ENCODE data around the gene PPIF. TPM values are rescaled to one million over a fixed set of nuclear protein-coding genes. Genes with fewer than 3 reads are reported as not detected.

The PPIF gene
- total and polyA plus RNA-seq, 4 donors = 21.7 to 96.8 (median 39.9) TPM

- 92 to 93% methylated on average over 17 of the region's 17 CpGs for WGBS, 2 donors
- ATAC-seq (ENCODE audit: insufficient read depth, low FRiP score) (no peak), DNase-seq (no peak)
- no peak for TF ChIP-seq CTCF (IDR thresholded peaks at IDR 0.05; ENCODE audit: control extremely low read depth, extremely low read depth)
- H3K27ac ChIP-seq (ENCODE audit: low read depth in 1 of 2, low read length in 1 of 2) = no peak overlapping the region
- H3K9ac ChIP-seq (ENCODE audit: insufficient read depth in 1 of 2, low read length in 2 of 2) = no peak overlapping the region
- peaks cover 9 to 36% (median 18%) of the 10 kb centered on the region in 5 donors for H3K4me1 ChIP-seq (ENCODE audit: control insufficient read depth in 5 of 5, insufficient read depth in 5 of 5, low read length in 5 of 5)
- H3K27me3 ChIP-seq (ENCODE audit: control insufficient read depth in 3 of 3, insufficient read depth in 3 of 3, low read length in 2 of 3) = no peaks in the 10 kb centered on the region
- no peaks in the 10 kb centered on the region for H3K9me3 ChIP-seq (ENCODE audit: control insufficient read depth in 4 of 4, insufficient read depth in 3 of 4, low read length in 3 of 4)
- H3K4me3 ChIP-seq = no peak overlapping the region
- H3K36me3 ChIP-seq (ENCODE audit: control insufficient read depth in 4 of 4, insufficient read depth in 4 of 4, low read length in 4 of 4) = peaks cover 0 to 19% (median 13%) of the 10 kb centered on the region in 4 donors
Measured at GRCh38 chr10:79393924-79394610, 46.8 kb downstream of the PPIF start.

GRCh38 chr10:79394664-79395063, 47.4 kb downstream of the PPIF start:
- Histone ChIP-seq H3K9ac (ENCODE audit: insufficient read depth in 1 of 2, low read length in 2 of 2) (no peak overlapping the region), H3K4me3 (no peak overlapping the region), H3K36me3 (ENCODE audit: control insufficient read depth in 4 of 4, insufficient read depth in 4 of 4, low read length in 4 of 4) (peaks cover 0 to 19% (median 12%) of the 10 kb centered on the region in 4 donors), H3K4me1 (ENCODE audit: control insufficient read depth in 5 of 5, insufficient read depth in 5 of 5, low read length in 5 of 5) (peaks cover 14 to 42% (median 24%) of the 10 kb centered on the region in 5 donors), H3K9me3 (ENCODE audit: control insufficient read depth in 4 of 4, insufficient read depth in 3 of 4, low read length in 3 of 4) (no peaks in the 10 kb centered on the region), H3K27me3 (ENCODE audit: control insufficient read depth in 3 of 3, insufficient read depth in 3 of 3, low read length in 2 of 3) (no peaks in the 10 kb centered on the region), H3K27ac (ENCODE audit: low read depth in 1 of 2, low read length in 1 of 2) (no peak overlapping the region)
- TF ChIP-seq CTCF (IDR thresholded peaks at IDR 0.05; ENCODE audit: control extremely low read depth, extremely low read depth) = no peak
- DNase-seq = no peak
- WGBS, 2 donors = 79 to 95% methylated on average over 5 of the region's 5 CpGs
- no peak for ATAC-seq (ENCODE audit: insufficient read depth, low FRiP score)

GRCh38 chr10:79396520-79396919, 49.3 kb downstream of the PPIF start:
- Histone ChIP-seq H3K36me3 (ENCODE audit: control insufficient read depth in 4 of 4, insufficient read depth in 4 of 4, low read length in 4 of 4) (peaks cover 0 to 19% (median 11%) of the 10 kb centered on the region in 4 donors), H3K9ac (ENCODE audit: insufficient read depth in 1 of 2, low read length in 2 of 2) (no peak overlapping the region), H3K27ac (ENCODE audit: low read depth in 1 of 2, low read length in 1 of 2) (no peak overlapping the region), H3K27me3 (ENCODE audit: control insufficient read depth in 3 of 3, insufficient read depth in 3 of 3, low read length in 2 of 3) (no peaks in the 10 kb centered on the region), H3K4me1 (ENCODE audit: control insufficient read depth in 5 of 5, insufficient read depth in 5 of 5, low read length in 5 of 5) (peaks cover 19 to 54% (median 38%) of the 10 kb centered on the region in 5 donors), H3K9me3 (ENCODE audit: control insufficient read depth in 4 of 4, insufficient read depth in 3 of 4, low read length in 3 of 4) (no peaks in the 10 kb centered on the region), H3K4me3 (no peak overlapping the region)
- no peak for TF ChIP-seq CTCF (IDR thresholded peaks at IDR 0.05; ENCODE audit: control extremely low read depth, extremely low read depth)
- 81 to 87% methylated on average over 5 of the region's 5 CpGs for WGBS, 2 donors
- no peak for ATAC-seq (ENCODE audit: insufficient read depth, low FRiP score)
- DNase-seq = peak; percentile 29 to 76 (median 74)

Data from lung (tissue), 12 donors.